ENCODE results near the gene FGF5.
"Not testable (repeated sequence)": the region's sequence is repeated elsewhere in the genome, so short reads cannot be mapped to it uniquely, and the experiment has no call there.

Gene FGF5

GRCh38 chr4:80295336-80295735, 28.9 kb downstream of the FGF5 start:
- no peak for DNase-seq (ENCODE audit: low read depth, low spot score)

- DNase-seq (ENCODE audit: low read depth, low spot score): no peak
Measured at GRCh38 chr4:80295826-80296225, 29.4 kb downstream of the FGF5 start.

GRCh38 chr4:80301884-80302283, 35.4 kb downstream of the FGF5 start:
- no peak for DNase-seq (ENCODE audit: low read depth, low spot score)

- no peak for DNase-seq (ENCODE audit: low read depth, low spot score)
Measured at GRCh38 chr4:80302616-80303223, 36.3 kb downstream of the FGF5 start.

GRCh38 chr4:80305466-80305865, 39.0 kb downstream of the FGF5 start:
- no peak for DNase-seq (ENCODE audit: low read depth, low spot score)

- DNase-seq (ENCODE audit: low read depth, low spot score): no peak
Measured at GRCh38 chr4:80306260-80306659, 39.8 kb downstream of the FGF5 start.

- no peak for DNase-seq (ENCODE audit: low read depth, low spot score)
Measured at GRCh38 chr4:80307183-80307735, 40.8 kb downstream of the FGF5 start.

- DNase-seq (ENCODE audit: low read depth, low spot score): no peak
Measured at GRCh38 chr4:80307774-80308465, 41.5 kb downstream of the FGF5 start.

- no peak for DNase-seq (ENCODE audit: low read depth, low spot score)
Measured at GRCh38 chr4:80308466-80308822, 42.0 kb downstream of the FGF5 start.

- DNase-seq (ENCODE audit: low read depth, low spot score): peak; percentile 40
Measured at GRCh38 chr4:80309294-80310004, 43.0 kb downstream of the FGF5 start.

- no peak for DNase-seq (ENCODE audit: low read depth, low spot score)
Measured at GRCh38 chr4:80311130-80311529, 44.7 kb downstream of the FGF5 start.

- no peak for DNase-seq (ENCODE audit: low read depth, low spot score)
Measured at GRCh38 chr4:80312124-80312523, 45.7 kb downstream of the FGF5 start.

GRCh38 chr4:80313627-80314026, 47.2 kb downstream of the FGF5 start:
- no peak for DNase-seq (ENCODE audit: low read depth, low spot score)

- not testable (repeated sequence) for DNase-seq (ENCODE audit: low read depth, low spot score)
Measured at GRCh38 chr4:80315848-80316247, 49.4 kb downstream of the FGF5 start.

- DNase-seq (ENCODE audit: low read depth, low spot score): no peak
Measured at GRCh38 chr4:80321341-80321740, 54.9 kb downstream of the FGF5 start.

- DNase-seq (ENCODE audit: low read depth, low spot score): no peak
Measured at GRCh38 chr4:80321776-80322175, 55.3 kb downstream of the FGF5 start.

GRCh38 chr4:80322716-80323115, 56.3 kb downstream of the FGF5 start:
- DNase-seq (ENCODE audit: low read depth, low spot score): no peak

GRCh38 chr4:80324171-80324570, 57.7 kb downstream of the FGF5 start:
- no peak for DNase-seq (ENCODE audit: low read depth, low spot score)

- no peak for DNase-seq (ENCODE audit: low read depth, low spot score)
Measured at GRCh38 chr4:80331693-80332092, 65.2 kb downstream of the FGF5 start.

GRCh38 chr4:80333121-80333520, 66.7 kb downstream of the FGF5 start:
- no peak for DNase-seq (ENCODE audit: low read depth, low spot score)

GRCh38 chr4:80334568-80334967, 68.1 kb downstream of the FGF5 start:
- DNase-seq (ENCODE audit: low read depth, low spot score): no peak

GRCh38 chr4:80335226-80335553, 68.7 kb downstream of the FGF5 start:
- DNase-seq (ENCODE audit: low read depth, low spot score): no peak

All from smooth muscle cell of the brain vasculature (primary cell).